Occipital lobe (tissue), 2 donors: Measurements from ENCODE around the gene CARD19. TPM values are rescaled to one million over a fixed set of nuclear protein-coding genes. Genes with fewer than 3 reads are reported as not detected.
"Not testable (repeated sequence)": the region's sequence is repeated elsewhere in the genome, so short reads cannot be mapped to it uniquely, and the experiment has no call there.

ENCODE experiments used
- DNase-seq: peaks from one replicate; lab custom pipeline; 2025; lab: John Stamatoyannopoulos, UW
- total RNA-seq: library from RNA; depleted of rRNA; stranded (reverse); fragments of >200 nt; gene quantifications from one replicate; pipeline ENCODE4 v1.2.3, GENCODE V29; 2014

Gene CARD19
- total RNA-seq, 1 donor from 2014 or later: 15.3 TPM

DNA sequence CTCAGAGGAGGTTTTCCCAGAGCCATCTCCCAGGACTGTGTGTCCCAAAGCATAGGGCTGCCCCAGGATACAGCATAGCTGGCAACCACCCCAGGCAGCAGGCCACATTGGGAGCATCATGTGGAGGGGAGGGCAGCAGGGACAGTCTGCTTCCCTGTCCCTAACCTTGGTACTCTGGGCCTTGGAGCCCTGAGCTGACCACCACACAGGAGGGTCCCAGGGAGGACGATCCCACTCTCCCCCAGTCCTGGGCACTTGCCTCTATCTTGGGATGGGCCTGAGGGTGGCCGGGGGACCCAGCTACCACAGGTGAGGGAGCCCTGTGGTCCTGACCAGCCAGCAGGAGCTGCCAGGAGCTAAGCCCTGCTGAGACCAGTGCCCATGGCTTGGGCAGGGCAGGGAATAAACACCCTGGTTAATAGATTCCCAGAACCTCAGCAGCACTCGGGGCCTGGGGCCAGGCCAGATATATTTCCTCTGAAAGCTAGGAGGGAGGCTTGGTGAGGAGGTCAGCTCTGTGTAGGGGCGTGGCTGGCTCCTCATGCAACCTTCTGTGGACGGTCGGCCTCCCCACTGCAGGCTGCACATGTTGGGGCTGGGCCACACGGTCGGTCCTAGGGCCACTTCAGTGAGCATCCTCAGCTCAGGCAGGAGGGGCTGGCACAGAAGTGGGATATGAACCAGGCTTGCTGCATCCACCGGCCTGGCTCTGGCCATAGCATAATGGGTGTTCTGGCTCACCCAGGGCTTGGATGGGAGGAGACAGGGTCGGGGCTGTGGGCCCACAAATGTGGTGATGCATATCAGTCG lies 33.9 kb downstream of the CARD19 start:
- DNase-seq: no peak

DNA sequence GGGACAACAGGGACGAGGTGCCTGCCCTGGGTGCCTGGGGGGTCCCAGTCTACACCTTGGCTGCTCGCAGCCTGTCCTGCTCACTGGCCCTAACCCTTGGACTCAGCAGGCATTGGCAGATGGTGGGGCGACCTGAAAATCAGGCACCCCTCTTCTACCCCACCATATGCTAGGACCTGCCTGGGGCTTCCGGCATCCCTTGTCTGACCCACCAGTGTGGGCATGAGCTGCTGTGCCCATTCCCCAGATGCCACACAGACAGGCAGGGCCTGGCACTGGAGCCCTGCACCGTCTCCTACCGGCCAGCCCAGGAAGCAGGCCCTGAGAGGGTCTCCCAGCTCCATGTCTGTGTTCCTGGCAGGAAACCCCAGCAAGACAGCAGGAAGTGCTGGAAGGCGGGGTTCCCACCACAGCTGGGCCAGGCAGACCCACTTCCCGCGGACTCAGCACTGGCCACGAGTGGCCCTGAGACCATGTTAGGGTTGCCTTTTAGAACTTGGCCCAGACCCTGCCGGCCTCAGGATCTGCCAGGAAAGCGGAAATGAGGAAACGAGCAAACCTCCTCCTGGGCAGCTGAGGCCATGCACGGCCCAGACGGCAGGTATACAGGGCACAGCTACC lies 35.0 kb downstream of the CARD19 start:
- DNase-seq: no peak

DNA sequence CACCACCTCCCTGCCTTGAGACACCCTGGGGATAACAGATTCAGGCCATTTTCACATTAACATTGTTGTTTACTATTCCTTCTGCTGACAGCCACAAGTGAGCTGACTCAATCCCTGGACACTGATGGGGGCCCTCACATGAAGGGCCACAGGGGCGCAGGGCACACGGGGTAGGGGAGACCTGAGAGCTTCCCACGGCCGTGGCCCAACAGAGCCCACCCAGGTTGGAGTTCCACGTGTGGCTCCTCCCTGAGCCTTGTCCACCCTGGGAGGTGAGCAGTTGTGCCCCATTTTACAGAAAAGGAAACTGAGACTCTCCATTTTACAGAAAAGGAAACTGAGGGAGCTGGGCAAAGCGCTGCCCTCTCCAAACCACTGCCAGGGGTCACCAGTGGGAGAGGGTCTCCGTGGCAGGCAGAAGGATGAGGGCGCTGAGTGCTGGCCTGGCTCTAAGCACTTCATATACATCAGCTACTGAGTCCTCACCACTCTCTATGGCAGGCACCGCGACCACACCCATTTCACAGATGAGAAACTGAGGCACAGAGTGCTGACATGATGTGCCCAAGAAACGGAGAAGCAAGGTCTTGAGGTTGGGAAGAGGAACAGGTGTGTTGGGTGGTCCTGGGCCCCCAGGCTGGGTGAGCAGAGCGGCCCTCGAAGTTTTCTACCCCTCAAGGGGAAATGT lies 35.7 kb downstream of the CARD19 start:
- DNase-seq: no peak

DNA sequence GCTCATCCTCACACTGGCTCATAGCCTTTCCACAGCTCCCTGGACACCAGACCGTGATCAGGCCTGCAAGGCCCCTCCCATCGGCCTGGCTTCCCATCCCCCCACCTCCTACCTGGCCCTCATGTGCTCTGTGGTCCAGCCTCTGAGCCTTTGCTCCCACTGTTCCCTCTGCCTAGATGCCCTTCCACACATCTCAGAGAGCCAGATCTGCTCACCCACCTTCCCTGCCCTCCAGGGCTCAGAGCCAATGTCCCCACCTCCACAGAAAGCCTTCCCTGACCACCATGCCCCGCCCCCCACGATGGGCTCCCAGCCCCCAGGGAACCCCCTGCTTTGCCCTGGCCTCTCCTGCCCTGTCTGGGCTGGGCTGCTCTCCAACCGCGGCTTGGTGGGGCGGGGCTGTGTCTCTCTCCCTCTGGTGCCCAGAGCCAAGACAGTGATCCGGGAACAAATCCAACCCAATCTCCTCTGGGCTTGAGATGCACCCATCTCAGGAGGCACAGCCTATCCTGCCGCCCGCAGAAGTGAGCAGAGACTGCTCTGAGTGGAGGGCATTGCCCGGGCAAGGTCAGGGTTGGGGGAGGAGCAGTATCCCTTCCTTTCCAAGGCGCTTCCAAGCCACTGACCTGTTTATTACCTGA lies 36.4 kb downstream of the CARD19 start:
- DNase-seq: peak; percentile 22

DNA sequence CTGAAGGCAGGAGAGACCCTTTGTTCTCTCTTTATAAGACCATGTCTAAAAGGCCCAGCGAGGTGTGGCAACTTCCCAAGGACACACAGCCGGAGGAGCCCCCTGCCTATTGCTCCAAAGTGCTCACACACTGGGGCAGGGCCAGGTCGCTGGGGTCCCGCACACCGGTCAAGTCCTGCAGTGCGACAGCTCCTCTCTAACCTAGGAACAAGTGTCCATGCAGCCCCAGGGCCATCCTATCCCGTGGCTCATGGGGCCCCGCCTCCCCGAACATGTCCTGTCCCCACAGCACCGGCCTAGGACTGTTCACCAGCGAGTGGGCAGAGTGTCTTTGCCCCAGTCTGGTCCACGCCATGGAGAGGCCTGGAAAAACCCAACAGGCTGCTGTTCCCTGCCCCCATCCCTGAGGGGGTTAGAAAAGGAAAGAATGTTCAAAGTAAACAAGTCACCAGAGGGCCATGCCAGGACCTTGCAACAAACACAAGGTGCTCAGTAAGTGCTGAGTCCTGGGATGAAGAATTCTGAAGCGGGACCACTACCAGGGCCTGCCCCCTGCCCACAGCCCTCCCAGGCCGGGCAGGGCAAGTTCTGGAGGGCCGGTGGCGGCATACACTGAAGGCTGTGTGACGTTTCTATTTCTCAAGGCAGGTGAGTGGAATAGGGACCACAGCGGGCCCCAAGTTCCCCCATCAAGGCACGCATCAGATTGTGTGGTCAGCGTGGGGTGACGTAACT lies 37.1 kb downstream of the CARD19 start:
- DNase-seq: no peak

DNA sequence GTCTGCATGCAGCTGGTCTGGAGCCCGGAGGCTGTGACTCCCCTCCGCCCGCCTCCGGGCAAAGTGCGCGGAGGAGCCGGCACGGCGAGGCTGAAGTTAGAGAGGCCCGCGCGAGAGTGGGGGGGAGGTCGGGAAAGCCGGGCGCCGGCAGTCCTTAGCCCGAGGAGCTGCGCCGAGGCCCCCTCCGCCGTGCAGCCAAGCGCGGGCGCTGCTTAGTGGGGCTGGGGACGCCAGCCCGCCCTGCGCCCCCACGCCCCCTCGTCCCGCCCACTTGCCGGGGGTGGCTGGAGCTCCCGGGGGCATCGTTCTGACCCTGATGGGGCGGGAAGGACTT lies 37.6 kb downstream of the CARD19 start:
- DNase-seq: peak; percentile 43

DNA sequence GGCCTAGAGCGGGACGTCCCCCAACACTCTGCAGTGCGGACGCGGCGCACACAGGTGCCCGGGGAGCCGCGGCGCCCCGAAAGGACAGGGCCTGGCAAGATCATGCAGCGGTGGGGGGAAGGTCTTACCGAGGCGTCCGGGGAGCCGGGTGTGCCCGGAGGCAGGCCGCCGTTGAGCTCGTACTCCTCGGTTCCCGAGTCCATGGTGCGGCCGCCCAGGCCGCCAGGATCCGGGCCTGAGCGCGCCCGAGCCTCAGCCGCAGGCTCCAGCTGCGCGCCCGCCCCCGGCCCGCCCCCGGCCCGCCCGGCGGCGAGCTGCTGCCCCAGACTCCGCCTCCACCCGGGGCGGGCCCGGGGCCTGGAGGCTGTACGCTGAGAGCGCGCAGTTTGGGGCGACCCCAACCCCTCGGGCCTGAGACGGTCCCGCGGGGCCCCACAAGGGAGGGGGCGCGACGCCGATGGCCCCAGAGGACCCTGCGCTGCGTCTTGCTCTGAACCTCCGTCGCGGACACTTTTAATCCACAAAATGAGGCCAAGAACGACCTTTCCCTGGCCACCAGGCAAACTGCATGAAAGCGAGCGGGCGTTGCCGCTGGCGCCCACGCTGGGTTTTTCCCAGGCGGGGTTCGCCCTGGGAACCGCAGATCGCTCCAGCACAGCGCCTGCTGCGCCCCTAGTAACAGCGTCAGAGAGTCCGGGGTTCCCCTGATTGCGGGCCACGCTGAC lies 38.2 kb downstream of the CARD19 start, which contains the start of gene NINJ1:
NINJ1 (minus strand) TSS at position 237 of the 725 bp plus-strand sequence; CDS start at position 203, 34 bp downstream.
- DNase-seq: peak; percentile 44

DNA sequence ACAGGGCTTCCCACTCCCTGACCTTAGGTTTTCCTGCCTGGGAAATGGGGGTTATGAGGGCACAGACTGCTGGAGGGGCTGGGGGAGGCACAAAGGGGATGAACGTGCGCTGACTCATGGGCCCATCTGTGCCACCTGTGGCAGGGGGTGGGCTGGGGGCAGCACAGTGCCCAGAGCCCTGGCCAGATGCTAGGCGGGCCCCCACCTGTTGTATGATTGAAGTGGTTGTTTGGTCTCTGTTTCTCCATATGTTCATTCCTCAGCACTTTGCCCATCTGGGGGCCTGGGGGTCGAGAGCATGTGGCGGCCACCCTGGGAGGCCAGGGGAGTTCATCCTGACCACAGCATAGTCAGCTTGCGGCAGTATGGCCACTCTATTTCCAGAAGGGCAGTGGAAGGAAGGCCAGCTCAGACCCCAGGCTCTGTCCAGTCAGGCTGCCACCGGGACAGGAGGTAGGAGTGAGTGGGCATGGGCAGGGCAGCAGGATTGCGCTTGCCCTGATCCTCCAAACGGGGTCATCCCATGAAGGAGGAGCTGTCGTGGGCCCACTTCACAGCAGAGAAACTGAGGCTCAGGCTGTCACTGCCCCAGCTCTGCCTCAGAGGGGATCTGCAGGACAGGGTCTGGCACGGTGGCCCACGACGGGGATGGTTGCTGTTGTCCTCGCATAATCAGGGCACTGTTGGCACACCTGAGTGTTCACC lies 38.9 kb downstream of the CARD19 start:
- DNase-seq: no peak

DNA sequence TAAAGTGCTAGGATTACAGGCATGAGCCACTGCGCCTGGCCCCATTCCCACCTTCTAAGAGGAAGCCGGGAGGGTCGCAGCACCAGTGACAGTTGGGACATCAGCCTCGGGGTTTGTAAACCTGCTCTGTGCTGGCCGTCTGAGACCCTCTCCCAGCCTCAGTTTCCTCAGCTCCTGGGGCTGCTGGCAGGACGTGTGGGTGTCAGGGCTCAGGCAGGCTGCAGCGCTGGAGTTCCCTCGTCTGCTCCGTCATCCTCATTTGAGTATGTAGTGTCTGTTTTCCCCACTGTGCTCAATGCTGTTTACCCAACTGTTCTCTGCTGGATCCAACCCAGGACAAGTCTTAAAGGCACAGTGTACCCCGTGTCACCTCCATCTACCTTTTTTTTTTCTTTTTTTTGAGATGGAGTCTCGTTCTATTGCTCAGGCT lies 40.0 kb downstream of the CARD19 start:
- no peak for DNase-seq

DNA sequence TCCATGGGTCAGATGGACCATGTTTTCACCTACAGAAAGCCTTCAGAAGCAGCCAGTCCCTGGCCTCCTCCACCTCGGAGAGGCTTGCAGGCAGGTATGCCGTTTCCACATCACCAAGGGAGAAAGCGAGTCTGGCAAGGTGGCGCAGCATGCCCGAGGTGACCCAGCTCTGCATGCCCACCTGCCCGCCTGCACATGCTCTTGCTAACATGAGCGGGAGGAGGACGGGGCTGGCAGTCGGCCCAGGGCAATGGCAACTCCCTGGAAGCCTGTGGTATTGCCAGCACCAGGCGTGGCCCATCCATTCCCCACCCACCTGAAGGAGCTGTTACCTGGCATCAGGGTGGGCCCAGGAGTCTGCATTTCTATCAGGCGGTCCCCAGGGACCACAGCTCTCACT lies 41.3 kb downstream of the CARD19 start:
- no peak for DNase-seq

DNA sequence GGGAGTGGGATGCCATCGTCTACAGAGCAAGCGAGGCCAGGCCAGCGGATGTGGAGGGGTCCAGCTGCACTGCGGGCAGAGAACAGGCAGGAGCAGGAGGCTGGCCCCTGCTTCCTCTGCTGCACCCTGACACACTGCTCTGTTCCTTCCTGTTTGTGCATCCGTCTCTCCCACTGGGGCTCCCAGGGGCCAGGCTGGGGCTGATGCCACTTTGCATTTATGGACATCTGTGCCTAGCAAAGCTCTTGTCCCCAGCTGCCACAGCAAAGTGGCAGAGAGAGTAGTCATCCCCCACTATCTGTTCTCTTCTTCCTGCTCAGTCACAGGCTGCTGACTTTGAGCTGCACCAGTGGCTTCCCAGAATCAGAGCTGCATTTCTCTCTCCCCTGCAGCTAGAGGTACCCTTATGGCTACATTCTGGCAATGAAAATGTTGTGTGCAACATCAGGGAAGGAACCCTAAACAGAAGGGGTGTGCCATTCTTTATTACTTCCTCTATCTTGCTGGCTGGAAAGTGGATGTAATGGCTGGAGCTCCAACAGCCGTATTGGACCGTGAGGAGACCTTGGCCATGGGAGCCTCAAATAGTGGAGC lies 42.3 kb downstream of the CARD19 start:
- no peak for DNase-seq

DNA sequence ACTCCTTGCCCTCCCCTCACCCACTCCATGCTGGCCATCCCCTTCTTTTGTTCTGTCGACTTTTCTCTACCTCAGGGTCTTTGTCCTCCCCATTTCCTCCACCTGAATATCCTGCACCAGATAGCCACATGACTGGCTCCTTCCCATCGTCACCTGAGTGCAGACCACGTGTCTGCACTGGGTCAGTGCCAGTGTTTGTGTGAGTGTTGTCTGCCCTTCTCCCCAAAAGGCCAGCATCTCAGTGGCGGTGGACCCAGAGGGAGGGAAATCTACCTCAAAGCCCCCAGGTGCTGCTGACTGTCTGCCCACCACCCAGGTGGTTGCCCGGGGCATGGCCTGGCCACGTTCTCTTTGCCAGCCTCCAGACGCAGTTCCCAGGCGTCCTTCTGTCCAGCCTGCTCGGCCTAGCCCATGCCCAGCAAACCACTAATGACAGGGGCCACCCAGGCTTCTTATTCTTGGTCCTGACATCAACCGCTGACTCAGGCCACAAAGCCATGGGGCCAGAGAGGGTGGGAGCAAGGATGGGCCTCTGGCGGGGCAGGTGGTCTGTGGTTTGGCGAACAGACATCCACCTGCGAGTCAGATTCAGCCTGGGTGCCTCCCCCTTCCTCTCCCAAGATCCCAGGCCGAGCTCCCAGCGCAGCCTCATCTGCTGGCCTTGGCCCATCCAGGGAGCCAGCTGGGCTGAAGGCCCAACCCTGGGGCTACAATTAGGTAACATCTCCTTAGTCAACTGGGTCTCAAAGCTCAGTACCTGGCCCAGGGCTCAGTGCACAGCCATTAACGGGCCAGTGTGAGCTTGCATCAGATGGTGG lies 43.6 kb downstream of the CARD19 start:
- no peak for DNase-seq

DNA sequence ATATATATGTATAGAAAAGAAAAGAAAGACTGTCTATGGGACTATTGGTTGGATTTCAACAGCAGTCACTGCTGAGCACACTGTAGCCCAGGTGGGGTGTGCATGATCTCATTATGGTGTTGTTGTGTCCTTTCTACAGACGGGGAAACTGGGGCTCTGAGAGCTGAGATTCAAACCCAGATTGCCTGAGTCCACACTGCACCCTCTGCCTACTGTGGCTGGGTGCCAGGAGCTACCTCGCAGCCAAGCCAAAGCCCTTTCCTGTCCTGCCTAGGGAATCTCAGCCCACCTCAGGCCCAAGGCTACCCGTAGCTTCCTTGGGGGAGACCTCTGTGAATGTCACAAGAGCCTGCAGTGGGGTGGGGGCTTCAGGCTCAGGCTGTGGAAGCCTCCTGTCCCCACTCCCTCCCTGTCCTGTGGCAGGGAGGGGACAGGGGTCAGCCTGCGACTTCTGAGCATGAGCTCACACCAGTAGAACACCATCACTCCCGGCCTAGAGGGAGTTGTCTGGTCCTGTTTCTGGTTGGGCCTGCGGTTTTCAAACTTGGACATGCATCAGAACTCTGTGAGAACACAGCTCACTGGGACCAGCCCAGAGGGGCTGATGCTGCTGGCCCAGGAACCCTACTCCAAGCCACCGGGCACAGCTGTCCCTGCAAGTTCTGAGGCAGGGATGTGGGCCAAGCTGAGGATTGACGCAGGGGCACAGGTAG lies 45.9 kb downstream of the CARD19 start:
- no peak for DNase-seq

DNA sequence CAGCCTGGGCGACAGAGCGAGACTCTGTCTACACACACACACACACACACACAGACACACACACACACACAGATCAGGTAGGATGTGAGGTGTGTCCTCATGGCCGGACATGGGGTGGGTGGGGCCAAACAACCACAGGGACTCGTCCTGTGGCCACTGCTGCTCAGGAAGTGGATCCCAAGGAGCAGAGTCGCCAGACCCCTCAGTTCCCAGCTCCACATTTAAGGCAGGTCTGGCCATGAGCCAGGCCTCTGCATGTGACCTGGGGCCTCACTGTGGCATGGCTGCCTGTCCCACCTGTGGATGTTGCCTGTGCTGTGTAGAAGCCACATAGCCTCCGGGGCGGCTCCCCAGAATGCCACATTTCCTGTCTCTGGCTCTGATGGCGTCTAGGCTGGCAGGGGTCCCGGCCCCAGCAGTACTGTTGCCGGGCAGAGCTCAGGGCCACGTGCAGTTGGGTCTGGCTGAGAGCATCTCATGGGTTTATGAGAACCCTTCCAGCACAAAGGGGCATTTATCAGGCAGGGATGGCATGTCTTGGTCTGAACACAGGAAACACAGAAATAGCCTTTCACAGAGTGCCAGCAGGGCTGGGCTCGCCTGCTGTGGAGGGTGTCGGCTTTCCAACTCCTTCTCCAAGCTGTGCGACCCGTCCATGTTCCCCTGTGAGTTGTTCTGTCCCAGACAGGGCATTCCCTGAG lies 48.0 kb downstream of the CARD19 start:
- DNase-seq: peak; percentile 79

DNA sequence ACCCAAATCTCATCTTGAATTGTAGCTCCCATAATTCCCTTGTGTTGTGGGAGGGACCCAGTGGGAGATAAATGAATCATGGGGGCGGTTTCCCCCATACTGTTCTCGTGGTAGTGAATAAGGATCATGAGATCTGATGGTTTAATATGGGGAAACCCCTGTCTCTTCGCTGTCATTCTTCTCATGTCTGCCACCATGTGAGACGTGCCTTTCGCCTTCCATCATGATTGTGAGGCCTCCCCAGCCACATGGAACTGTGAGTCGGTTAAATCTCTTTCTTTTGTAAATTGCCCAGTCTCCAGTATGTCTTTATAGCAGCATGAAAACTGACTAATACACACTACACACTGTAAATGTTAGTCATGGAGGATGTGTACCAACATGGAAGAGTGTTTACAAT lies 50.7 kb downstream of the CARD19 start:
- not testable (repeated sequence) for DNase-seq

DNA sequence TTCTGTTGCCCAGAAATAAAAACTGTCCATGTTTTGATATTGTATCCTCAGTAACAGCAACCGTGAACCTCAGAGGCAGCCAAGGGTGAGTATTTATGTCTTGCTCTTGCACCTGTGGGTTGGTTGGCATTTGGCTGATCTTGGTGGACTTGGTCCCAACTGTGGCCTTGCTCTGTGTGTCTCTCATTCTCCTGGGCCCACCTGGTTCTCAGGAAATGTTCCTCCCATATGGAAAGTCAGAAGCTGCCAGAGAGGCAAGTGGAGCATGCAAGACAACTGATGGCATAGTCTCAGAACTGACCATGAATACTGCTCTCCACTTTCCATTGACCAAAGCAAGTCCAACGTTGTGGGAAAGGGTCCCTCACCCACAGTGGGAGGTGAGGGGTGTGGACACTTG lies 51.6 kb downstream of the CARD19 start:
- no peak for DNase-seq

DNA sequence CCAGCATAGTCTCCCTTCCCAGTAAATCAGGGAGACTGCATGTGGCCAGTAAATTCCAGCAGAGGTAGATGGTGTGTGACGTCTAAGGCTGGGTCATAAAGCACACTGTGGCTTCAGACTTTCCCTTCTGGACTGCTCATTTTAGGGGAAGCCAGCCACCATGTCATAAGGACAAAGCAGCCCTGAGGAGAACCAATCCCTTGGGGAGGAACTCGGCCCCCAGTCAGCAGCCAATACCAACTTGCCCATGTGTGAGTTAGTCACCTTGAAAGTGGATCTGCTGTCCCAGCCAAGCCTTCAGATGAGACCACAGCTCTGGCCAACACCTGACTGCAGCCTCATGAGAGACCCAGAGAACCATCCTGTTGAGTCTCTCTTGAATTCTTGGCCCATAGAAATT lies 52.7 kb downstream of the CARD19 start:
- no peak for DNase-seq
